Astrocyte of the cerebellum (primary cell): Measurements from ENCODE around the gene POU2F2.

Source experiments
- DNase-seq: peaks from one replicate; pipeline ENCODE4 v3.0.0-alpha.2; 2011; ENCODE audit warnings: low read depth
- H3K4me3 ChIP-seq: 2 replicates; pipeline ENCODE4 v1.5.1; 2011; ENCODE audit warnings: mild to moderate bottlenecking, low read depth, low read length, moderate library complexity
- CTCF ChIP-seq: IDR thresholded peaks from 2 replicates; pipeline ENCODE4 v1.5.1; 2012; ENCODE audit warnings: low read length, low read depth, moderate library complexity, mild to moderate bottlenecking; ENCODE audit errors: missing control alignments
- in situ Hi-C: cut with HindIII; loops from 2 replicates; pipeline ENCODE4 v1.10.0; 2017; ENCODE audit warnings: low sequenced_read_pairs

The POU2F2 gene

DNA sequence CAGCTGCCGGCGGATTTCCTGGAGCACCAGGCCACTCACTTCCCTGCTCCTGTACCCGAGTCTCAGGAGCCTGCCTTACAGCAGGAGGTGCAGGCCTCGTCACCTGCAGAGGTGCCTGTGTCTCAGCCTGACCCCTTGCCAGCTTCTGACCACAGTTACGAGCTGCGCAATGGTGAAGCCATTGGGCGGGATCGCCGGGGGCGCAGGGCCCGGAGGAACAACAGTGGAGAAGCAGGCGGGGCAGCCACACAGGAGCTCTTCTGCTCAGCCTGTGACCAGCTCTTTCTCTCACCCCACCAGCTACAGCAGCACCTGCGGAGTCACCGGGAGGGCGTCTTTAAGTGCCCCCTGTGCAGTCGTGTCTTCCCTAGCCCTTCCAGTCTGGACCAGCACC, 53.0 kb downstream of the POU2F2 start:
- TF ChIP-seq CTCF, result no peak
- in situ Hi-C loops, result no loop called here
- DNase-seq, result no peak
- no peak overlapping the region for H3K4me3 ChIP-seq

DNA sequence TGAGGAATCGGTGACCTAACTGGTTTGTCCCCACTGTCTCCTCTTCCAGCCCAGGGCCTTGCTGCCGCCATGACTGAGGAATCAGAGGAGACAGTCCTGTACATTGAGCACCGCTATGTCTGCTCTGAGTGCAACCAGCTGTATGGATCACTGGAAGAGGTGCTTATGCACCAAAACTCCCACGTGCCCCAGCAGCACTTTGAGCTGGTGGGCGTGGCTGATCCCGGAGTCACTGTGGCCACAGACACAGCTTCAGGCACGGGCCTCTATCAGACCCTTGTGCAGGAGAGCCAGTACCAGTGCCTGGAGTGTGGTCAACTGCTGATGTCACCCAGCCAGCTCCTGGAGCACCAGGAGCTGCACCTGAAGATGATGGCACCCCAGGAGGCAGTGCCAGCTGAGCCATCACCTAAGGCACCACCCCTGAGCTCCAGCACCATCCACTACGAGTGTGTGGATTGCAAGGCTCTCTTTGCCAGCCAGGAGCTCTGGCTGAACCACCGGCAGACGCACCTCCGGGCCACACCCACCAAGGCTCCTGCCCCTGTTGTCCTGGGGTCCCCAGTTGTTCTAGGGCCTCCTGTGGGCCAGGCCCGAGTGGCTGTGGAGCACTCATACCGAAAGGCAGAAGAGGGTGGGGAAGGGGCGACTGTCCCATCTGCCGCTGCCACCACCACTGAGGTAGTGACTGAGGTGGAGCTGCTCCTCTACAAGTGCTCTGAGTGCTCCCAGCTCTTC, 53.5 kb downstream of the POU2F2 start:
- H3K4me3 ChIP-seq, result no peak overlapping the region
- in situ Hi-C loops, result no loop called here
- DNase-seq, result no peak
- TF ChIP-seq CTCF, result no peak

- no peak for TF ChIP-seq CTCF
- in situ Hi-C loops, result no loop called here
- no peak overlapping the region for H3K4me3 ChIP-seq
- DNase-seq, result no peak
These were observed 54.2 kb downstream of the POU2F2 start for GRCh38 chr19:42078058-42078457.

DNA sequence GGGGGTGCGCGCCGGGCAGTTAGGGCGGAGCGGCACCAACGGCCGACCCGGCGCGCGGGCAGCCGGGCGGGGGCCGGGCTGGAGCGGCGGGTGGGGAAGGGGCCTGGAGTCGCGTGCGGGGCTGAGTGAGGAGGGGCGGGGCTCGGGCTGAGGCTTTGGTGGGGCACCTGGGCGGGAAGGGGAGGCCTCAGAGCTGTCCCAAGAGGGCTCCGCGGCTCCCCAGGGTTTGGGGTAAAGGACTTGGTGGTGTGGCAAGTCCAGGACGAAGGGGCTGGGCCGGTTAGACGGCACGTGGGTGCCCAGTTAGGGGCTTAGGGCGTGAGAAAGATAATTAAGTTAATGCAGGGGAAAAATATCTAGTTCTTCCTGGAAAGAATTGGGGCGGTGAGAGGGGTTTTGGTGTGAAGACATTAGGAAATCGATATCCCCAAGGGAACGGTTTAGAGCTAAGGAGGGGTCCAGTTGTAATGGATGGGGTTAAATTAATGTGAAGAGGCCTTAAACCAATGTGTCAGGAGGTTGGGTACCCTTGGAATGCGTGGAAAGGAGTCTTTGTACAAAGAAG, 55.8 kb downstream of the POU2F2 start:
- H3K4me3 ChIP-seq, result peak overlapping the region; percentile 85
- no peak for TF ChIP-seq CTCF
- in situ Hi-C loops, result no loop called here
- no peak for DNase-seq

- no peak for TF ChIP-seq CTCF
- DNase-seq, result peak; percentile 99
- in situ Hi-C loops, result no loop called here
- H3K4me3 ChIP-seq, result peak within 1 kb of the TSS; percentile 85
These were observed 56.4 kb downstream of the POU2F2 start, which contains the start of gene ZNF574 for GRCh38 chr19:42075616-42076379. TSS of gene ZNF574 (plus strand) at chr19:42076166. CDS start at chr19:42078607, 2,441 bp downstream.

DNA sequence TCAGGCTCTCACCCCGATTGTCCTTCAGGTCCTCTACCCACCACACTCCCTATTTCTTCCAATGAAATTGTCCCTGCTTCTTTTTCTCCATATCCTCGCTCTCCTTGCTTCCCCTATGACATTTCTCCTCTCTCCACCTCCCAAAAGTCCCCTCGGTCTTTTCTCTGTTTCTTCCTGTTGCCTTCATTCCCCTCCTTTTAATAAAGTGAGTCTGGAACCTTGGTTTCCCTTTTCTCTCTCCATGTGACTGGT, 57.0 kb downstream of the POU2F2 start:
- no peak for TF ChIP-seq CTCF
- in situ Hi-C loops, result no loop called here
- H3K4me3 ChIP-seq, result peak overlapping the region; percentile 85
- DNase-seq, result no peak
